GM19452 (cell line): ENCODE results near the gene RTCB.

ENCODE experiments used
- ATAC-seq: cut with Tn5 transposase; IDR thresholded peaks from one replicate; pipeline ENCODE4 v1.9.1; 2021; ENCODE audit not compliant: unreplicated experiment

The RTCB gene

DNA sequence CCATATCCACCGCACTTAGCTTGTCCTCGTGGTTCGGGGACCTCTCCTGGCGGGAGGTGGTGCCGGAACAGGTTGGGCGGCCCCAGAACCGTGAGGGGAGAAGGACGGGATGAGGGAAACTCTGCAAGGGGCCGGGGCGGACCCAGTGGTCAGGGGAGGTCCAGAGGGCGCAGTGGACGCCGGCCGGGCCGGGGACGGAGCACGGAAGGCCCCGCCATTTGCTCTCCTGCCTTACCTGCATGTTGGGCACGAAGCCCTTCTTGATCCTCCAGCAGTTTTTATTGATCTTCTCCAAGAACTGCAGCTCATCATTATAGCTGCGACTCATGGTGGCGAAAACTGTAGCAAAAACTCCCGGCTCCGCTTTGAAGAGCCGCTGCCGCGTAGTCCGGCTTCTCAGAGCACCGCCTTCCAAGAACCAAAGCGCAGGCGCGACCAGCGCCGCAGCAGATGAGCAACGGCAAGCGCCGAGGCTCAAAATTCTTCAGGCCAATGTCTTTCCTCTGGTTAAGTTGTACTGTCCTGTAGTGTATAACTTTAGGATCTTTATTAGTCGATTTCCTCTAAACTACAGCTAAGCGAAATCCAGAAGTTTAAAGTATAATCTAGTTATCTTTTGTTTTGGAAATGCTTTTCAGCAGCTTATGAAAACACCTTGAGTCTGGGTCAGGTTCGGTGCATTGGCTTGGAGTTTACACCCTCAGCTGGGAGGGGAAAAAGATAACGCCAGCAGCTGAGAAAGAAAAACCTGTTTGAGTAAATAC is at the start of gene RTCB:
RTCB (minus strand) TSS at position 419 of the 764 bp plus-strand sequence; CDS start at position 328, 91 bp downstream.
- ATAC-seq, result peak; percentile 55

DNA sequence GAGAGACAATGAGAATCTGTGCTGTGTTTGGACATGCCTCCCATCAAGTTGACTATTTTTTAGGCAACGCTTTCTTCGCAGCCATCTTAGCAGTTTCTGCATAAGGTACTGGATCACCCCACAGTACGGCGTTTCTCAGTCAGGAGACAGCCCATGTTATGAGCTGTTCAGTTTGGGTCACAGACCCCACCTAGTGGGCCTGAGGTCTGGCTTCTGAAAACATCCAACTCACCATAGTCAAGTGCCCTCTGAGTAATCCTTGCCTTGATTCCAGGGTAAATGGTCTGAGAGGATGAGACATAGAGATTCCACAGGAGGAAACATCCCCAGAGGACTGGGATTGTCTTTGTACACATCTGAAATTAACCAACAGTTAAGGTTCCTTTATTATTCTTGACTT is 45.0 kb upstream of the RTCB start:
- no peak for ATAC-seq

DNA sequence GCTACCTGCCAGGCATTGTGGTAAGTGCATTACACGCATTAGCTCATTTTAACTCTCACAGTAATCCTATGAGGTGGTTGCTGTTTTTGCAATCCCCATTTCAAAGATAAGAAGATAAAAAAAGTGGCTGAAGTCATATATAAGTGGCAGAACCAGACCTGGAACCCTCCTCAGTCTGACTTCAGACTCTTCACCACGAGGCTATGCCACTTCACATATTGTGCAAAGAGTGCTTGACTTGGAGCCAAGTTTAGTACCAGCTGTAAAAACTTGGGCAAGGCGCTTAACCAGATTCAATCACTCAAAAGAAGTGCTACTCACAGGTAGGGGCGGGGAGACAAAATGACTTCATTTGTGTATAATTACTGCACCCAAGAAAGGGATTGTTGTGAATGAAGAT is 36.9 kb upstream of the RTCB start:
- ATAC-seq, result no peak

DNA sequence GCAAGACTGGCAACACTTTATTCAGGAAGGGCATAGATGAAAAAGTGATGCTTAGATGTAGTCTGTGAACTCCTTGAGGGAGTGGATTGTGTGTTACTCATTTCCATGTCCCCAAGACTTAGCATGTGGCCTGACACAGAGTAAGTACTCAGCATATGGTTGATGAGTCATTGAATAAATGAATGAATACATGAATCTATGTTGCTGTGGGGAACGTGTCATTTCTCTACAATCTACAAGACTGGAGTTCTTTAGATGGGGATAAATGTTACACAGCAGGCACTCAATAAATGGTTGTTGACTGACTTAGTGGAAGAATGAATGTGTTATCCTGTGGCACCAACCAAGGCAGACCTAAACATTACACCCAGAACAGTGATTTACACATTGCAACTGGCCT is 34.3 kb upstream of the RTCB start:
- no peak for ATAC-seq

DNA sequence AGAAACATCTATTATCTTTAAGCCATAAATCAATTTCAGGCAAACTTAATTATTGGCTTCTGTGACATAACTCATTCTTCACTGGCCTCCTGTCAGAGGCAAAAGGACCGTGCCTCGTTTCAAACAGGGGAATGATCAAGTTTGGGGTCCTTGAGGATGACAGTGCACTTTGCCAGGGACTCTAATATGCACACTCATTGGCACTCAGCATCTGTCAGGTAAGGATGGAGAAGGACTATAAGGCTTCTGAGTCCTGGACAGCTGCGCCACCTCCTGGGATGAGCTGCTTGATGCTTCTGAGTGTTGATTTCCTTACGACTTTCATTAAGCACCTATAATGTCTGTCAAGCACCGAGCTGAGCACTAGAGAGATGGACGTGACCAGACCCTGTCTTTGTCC is 32.0 kb upstream of the RTCB start:
- no peak for ATAC-seq

DNA sequence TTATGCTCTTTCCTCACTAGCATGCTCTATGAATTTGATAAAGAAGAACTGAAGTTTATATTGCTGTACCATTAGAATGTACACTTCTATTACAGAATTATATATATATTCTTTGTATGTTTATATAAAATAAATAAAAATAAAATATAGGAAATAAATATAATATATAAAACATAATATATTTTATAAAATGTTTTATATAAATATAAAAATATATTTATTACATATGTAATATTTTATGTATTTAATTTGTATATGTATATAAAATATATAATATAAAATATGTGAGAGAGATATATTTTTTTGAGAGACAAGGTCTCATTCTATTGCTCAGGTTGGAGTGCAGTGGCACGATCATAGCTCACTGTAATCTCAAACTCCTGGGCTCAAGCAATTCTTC is 18.3 kb upstream of the RTCB start:
- ATAC-seq, result no peak

DNA sequence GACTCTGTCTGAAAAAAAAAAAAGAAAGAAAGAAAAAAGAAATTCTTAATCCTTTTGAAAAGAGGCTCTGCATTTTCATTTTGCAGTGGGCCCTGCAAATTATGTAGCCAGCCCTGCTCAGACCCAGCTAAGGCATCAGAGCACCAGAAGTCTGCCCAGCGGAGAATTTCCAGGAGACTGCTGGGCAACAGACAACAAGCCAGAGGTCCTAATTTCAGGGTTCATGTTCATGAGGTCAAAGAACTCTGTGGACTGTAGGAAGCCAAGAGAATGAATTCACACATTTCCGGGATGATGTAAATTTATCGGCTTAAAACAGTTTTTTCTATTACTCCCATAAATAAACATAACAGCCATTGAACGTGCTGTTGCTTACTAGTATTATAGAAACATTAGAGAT is 14.8 kb upstream of the RTCB start:
- ATAC-seq, result no peak

DNA sequence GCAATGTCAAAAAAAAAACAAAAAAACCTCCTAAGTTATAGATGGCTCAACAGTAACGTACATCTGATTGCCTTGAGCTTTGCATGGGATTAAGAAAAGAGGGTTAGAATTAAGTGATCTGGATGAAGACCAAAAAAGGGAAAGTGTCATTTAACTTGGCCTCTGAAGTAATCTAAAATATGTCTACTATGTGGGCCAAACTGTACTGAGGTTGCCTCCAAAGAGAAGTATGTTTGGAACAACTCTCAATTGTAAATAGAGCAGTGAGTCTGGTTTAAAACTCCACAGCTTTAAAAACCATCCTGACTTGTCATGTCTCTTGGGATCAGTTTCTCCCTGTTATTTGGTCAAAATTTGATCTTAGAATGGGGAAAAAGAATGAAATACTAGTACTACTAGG is 11.6 kb upstream of the RTCB start:
- no peak for ATAC-seq

DNA sequence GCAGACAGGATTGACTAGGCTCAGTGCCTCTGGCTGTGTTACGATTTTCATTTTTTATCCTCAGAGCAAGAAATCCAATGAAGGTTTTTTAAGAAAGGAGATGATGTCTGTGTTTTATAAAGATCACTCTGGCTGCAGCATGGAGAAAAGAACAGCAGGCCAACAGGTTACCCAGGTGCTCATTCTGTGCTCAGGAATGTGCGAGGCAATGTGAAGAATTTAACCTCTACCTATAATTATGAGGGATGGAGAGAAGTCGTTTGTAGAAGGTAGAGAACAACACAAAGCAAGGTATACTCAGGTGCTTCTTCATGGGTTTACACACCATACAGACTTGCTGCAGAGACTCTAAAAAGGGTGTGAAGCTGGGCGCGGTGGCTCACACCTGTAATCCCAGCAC is 10.0 kb upstream of the RTCB start:
- no peak for ATAC-seq

DNA sequence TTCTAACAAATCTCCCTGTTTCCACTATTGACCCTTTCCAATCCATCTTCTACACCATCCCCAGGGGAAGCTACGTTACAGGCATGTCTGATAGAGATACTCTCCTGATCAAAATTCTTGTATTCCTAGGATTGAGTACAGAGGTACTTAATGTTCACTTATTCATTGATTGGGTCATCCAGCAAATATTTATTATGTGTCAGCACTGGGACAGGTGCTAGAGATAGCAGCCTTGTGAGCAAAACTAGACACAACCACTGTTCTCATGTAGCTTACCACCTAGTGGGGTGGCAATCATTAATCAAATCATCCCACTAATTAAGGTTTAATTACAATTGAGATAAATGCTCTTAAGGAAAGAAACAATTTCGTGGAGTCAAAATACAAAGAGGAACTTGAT is 9.4 kb upstream of the RTCB start:
- ATAC-seq, result no peak

DNA sequence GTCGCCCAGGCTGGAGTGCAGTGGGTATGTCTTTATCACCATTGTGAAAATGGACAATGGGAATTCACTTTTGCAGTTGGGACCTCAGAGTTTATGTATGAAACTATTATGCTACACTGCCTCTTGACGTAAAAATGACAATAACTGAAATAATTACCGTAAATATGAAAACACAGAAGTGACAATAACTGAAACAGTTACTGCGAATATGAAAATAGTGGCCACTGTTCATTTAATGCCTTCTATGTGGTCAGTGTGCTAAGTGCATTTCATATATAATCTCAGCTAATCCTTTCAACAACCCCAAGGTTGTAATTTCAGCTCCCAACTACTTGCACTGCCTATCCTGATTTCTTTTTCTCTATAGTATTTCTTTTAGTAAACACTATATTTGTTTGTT is 5.9 kb upstream of the RTCB start:
- ATAC-seq, result no peak

DNA sequence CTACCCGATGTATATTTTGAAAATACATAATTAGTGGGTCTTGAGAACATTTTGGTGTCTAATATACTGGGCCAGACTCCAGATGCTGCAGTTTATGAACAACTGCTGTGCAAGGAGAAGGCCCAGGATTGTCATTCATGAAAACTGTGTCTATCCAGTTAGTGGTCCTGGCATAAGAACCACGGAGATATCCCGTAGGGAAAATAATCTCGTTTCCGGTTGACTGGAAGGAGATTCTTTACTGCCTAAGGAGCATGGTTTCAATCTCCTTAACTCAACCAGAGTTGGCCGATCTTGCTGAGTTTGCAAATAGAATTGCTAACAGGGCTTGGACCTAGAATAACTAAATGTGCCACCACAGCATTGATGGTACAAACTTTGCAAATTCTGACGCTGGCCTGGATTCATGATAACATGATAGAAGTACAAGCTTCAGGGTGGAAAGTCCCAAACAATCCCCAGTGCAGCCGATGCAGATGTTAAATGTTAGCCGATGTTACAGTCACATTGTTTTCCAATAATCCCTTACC is 4.6 kb upstream of the RTCB start:
- no peak for ATAC-seq

DNA sequence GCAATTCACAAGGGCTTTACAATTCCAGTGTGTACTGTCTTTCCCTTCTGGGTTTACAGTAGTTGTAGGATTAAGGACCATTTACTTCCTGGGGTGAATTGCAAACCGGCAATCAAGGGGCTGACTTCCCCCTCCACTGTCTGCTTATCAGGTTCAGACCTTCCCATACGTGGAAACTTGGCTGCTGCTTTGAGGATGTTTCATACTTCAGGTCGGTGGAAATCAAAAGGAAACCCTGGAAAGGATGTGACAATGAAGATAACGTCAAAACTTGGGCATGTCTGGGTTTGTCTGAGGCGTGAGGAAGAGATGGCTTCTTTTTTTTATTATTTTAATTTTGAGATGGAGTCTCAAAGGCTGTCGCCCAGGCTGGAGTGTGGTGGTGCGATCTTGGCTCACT is 2.1 kb upstream of the RTCB start:
- ATAC-seq, result no peak

DNA sequence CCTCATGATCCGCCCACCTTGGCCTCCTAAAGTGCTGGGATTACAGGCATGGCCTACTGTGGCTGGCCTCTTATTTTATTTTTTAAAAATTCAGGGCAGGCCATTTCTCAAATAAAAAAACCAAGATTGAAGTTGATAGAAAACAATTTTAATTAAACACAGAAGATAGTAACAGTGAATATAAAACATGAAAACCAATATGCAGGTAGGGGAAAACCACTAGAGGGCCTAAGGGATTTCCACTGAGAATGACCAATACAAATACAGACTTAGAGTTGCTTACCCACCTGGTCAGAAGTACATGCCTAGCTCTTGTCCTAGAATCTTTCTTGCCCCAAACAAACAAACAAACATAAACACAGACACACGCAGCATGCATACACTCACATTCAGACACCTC is 1.7 kb upstream of the RTCB start:
- no peak for ATAC-seq

DNA sequence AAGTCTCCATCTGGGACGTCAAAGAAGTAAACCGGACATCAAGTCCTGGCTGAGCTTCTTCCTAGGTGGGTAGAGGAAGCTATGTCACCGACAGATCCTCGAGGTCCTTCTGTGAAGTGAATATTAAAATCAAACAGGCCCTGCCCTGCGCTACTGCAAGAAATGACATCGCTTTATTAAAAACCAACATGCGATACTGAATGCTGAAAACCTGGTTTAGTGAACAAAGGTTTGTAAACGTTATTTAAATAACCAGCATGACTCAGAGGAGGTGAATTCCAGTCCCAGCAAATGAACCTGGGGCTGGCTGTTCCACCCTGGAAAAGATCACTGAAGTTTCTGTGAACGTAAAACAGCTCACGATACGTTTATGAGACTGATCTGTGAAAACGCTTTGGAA is 645 bp downstream of the RTCB start:
- peak; percentile 8 for ATAC-seq

DNA sequence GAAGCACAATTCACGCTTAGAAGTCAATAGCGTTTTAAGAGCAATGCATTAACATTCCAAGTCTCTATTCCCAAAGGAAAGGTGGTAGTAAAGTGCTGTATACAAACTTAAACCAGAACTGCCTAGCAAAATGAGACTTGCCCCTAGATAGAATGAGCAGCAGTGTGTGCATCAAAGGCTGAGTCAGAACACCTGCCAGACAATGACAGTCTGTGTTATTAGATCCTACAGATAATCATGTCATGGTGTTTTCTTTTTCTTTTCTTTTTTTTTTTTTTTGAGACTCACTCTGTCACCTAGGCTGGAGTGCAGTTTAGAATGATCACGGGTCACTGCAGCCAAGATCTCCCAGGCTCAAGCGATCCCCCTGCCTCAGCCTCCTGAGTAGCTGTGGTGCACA is 1.6 kb downstream of the RTCB start:
- ATAC-seq, result no peak

DNA sequence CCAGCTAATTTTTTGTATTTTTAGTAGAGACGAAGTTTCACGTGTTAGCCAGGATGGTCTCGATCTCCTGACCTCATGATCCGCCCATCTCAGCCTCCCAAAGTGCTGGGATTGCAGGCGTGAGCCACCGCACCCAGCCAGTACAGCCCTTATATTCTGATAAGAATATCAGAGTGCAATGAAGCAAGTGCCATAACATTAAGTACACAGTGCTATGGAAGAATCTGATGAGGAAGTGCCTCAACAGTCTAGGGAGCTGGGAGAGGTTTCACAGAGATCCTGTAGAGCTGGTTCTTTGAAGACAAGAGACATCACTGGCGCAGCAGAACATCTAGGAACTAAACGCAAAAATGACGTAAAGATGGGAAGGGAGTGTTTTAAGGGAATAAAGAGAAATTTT is 2.1 kb downstream of the RTCB start:
- ATAC-seq, result no peak

DNA sequence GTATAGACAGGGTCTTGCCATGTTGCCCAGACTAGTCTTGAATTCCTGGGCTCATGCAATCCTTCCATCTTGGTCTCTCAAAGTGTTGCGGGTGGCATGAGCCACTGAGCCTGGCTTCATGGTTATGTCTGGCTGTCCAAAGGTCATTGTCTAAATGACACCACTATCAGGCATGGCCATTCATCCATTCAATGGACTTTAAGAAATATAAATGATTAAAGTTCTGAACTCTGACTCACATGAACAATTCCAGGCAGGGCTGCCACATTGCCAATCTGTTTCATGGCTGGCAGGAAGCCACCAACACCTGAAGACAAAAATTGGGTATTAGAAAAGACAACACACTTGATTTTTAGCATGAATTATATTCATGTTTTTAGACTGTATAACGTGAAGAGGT is 4.1 kb downstream of the RTCB start:
- ATAC-seq, result no peak

DNA sequence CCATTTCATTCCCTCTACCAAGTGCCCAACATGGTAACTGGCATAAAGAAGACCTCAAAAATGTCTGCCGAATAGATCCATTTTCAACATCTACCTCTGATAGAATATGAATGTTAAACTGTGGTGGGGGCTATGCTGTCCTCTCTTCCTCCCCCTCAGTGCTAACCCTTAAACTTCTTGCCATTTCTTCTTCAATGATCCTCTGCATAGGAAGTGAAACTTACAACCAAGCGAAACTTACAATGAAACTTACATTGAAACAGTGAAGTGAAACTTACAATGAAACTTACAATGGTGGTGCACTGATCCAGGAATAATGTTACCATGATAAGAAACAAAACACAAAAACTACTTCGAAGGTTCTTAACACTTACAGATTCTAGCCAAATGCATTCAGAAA is 4.7 kb downstream of the RTCB start:
- peak; percentile 48 for ATAC-seq

DNA sequence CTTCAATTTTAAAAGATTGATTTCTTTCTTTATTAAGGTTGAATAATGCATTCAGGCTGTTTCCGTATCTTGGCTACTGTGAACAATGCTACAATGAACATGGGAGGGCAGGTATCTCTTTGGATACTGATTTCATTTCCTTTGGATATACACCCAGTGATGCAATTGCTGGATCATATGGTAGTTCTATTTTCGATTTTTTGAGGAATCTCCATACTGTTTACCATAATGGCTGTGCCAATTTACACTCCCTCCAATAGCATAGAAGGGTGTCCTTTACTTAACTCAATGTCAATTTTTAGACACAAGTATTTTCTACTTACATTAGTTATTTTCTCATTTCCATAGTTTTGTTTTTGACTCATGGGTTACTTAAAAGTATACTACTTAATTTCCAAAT is 8.0 kb downstream of the RTCB start:
- ATAC-seq, result no peak

DNA sequence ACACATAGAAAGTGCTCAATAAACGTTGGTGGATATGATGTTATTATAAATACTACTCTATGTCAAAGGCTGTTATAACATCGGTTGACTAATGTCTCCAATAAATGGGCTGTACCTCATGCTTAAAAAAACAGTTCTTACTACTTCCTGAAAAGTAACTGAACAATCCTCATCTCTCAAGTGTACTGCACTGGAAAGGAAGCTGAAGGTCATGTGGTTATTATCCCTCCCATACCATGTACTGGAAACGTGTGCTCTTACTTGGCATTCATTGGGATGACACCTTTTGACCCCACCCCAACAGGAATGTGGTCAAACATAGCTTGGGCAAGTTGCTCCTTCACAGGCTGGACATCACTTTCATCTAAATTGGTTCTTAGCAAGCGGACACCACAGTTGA is 10.6 kb downstream of the RTCB start:
- no peak for ATAC-seq

DNA sequence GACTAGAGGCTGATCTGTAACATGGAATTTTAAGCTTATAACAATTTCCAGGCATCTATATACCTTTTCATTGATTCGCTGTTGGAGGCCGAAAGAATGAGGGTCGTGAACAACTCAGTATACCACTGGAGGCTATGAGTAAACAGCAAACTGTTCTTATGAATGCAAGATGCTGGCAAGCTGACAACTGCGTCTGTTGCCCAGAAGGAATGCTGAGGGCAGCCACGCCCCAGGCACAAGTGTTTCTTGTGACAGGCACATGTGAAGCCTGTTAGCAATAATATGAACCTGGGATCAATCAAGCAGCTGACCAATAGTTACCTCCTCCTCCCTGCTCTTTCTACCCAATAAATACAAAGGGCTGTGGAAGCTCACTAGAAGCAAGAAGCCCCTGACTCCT is 15.3 kb downstream of the RTCB start:
- no peak for ATAC-seq

DNA sequence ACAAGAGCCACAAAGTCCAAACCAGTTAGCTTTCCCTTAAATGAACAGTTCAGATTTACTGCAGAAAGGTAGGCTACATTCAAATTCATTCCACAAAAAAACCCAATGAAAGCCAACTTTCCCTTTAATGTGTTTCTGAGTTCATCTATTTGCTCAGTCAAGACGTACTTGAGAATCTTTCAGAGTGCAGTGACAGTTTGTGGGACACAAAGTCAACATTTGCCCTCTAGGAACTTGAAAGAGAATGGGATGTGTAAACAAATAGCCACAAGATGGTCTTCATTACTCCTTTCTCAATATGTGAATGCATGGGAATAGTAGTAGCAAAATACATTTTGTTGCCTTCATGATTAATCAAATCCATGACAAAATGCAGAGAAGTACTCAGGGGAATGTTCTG is 15.8 kb downstream of the RTCB start:
- no peak for ATAC-seq
